Cardiac muscle cell (in vitro differentiated cells and primary cell): ENCODE data around the gene LRRC45. TPM values are rescaled to one million over a fixed set of nuclear protein-coding genes. Genes with fewer than 3 reads are reported as not detected.

Source experiments
- DNase-seq, 2 donors: peaks; one replicate each; pipeline versions ENCODE4 v3.0.0 to v3.0.0-alpha.2; 2010 to 2017; ENCODE audit warnings: low read depth in 1 of 2, low spot score in 1 of 2
- H3K27ac ChIP-seq: fragments of 200-600 bp; sonication (generic); 2 replicates; pipeline ENCODE4 v1.5.1; 2016
- H3K27me3 ChIP-seq: fragments of 200-600 bp; sonication (generic); 2 replicates; pipeline ENCODE4 v1.6.0; 2016; ENCODE audit warnings: control low read depth
- H3K36me3 ChIP-seq: fragments of 200-600 bp; sonication (generic); 2 replicates; pipeline ENCODE4 v1.5.1; 2016; ENCODE audit warnings: control low read depth
- H3K4me1 ChIP-seq: fragments of 200-600 bp; sonication (generic); 2 replicates; pipeline ENCODE4 v1.8.1; 2017; ENCODE audit warnings: low read depth, mild to moderate bottlenecking, mixed run types
- H3K4me3 ChIP-seq: fragments of 200-600 bp; sonication (generic); 2 replicates; pipeline ENCODE4 v1.5.1; 2016; ENCODE audit warnings: mild to moderate bottlenecking
- H3K9me3 ChIP-seq: fragments of 200-600 bp; sonication (generic); 2 replicates; pipeline ENCODE4 v1.5.1; 2017; ENCODE audit warnings: low read depth, mild to moderate bottlenecking, control low read depth
- polyA plus RNA-seq: library from polyadenylated mRNA; unstranded; fragments of >200 nt; fragmentation: Nextera tagmentation; extraction: Ambion mirVana; gene quantifications from 2 replicates; pipeline ENCODE4 v1.2.1, GENCODE V29; 2016
- total RNA-seq: library from RNA; depleted of rRNA; stranded (reverse); fragments of >200 nt; gene quantifications from 2 replicates; pipeline ENCODE4 v1.2.3, GENCODE V29; 2016
- TF ChIP-seq, protein P1 (sequence below): IDR thresholded peaks from 2 replicates; pipeline ENCODE4 v1.5.1; 2012; ENCODE audit warnings: low read depth, mild to moderate bottlenecking, low read length

Gene LRRC45
- total and polyA plus RNA-seq, 2 experiments from 2014 or later = 31.8 to 36.5 TPM

- peaks cover under 1% of the 10 kb centered on the region for H3K36me3 ChIP-seq
- H3K4me1 ChIP-seq = no peaks in the 10 kb centered on the region
- H3K4me3 ChIP-seq = no peak overlapping the region
- H3K27ac ChIP-seq = no peak overlapping the region
- DNase-seq = no peak
- TF ChIP-seq, protein P1, sequence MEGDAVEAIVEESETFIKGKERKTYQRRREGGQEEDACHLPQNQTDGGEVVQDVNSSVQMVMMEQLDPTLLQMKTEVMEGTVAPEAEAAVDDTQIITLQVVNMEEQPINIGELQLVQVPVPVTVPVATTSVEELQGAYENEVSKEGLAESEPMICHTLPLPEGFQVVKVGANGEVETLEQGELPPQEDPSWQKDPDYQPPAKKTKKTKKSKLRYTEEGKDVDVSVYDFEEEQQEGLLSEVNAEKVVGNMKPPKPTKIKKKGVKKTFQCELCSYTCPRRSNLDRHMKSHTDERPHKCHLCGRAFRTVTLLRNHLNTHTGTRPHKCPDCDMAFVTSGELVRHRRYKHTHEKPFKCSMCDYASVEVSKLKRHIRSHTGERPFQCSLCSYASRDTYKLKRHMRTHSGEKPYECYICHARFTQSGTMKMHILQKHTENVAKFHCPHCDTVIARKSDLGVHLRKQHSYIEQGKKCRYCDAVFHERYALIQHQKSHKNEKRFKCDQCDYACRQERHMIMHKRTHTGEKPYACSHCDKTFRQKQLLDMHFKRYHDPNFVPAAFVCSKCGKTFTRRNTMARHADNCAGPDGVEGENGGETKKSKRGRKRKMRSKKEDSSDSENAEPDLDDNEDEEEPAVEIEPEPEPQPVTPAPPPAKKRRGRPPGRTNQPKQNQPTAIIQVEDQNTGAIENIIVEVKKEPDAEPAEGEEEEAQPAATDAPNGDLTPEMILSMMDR = no peak
- H3K27me3 ChIP-seq = no peaks in the 10 kb centered on the region
- H3K9me3 ChIP-seq = no peaks in the 10 kb centered on the region
Observed at GRCh38 chr17:82072827-82073226, 49.7 kb downstream of the LRRC45 start.

GRCh38 chr17:82073446-82073845 lies 50.3 kb downstream of the LRRC45 start:
- no peaks in the 10 kb centered on the region for H3K4me1 ChIP-seq
- no peak overlapping the region for H3K4me3 ChIP-seq
- no peaks in the 10 kb centered on the region for H3K27me3 ChIP-seq
- H3K9me3 ChIP-seq = no peaks in the 10 kb centered on the region
- no peak for DNase-seq
- TF ChIP-seq, protein P1 = no peak
- no peak overlapping the region for H3K27ac ChIP-seq
- H3K36me3 ChIP-seq = peaks cover 3% of the 10 kb centered on the region

GRCh38 chr17:82076018-82076784 lies 53.1 kb downstream of the LRRC45 start:
- Histone ChIP-seq H3K27ac (no peak overlapping the region), H3K27me3 (no peaks in the 10 kb centered on the region), H3K4me1 (no peaks in the 10 kb centered on the region), H3K4me3 (no peak overlapping the region), H3K36me3 (peaks cover 22% of the 10 kb centered on the region), H3K9me3 (no peaks in the 10 kb centered on the region)
- TF ChIP-seq, protein P1 = no peak
- DNase-seq = peak in 1 of 2 donors; percentile 8

- DNase-seq = no peak
- Histone ChIP-seq H3K27me3 (no peaks in the 10 kb centered on the region), H3K36me3 (peaks cover 27% of the 10 kb centered on the region), H3K4me3 (no peak overlapping the region), H3K9me3 (no peaks in the 10 kb centered on the region), H3K4me1 (no peaks in the 10 kb centered on the region), H3K27ac (peak overlapping the region; percentile 51)
- TF ChIP-seq, protein P1 = no peak
Observed at GRCh38 chr17:82076785-82077591, 53.9 kb downstream of the LRRC45 start.

DNA sequence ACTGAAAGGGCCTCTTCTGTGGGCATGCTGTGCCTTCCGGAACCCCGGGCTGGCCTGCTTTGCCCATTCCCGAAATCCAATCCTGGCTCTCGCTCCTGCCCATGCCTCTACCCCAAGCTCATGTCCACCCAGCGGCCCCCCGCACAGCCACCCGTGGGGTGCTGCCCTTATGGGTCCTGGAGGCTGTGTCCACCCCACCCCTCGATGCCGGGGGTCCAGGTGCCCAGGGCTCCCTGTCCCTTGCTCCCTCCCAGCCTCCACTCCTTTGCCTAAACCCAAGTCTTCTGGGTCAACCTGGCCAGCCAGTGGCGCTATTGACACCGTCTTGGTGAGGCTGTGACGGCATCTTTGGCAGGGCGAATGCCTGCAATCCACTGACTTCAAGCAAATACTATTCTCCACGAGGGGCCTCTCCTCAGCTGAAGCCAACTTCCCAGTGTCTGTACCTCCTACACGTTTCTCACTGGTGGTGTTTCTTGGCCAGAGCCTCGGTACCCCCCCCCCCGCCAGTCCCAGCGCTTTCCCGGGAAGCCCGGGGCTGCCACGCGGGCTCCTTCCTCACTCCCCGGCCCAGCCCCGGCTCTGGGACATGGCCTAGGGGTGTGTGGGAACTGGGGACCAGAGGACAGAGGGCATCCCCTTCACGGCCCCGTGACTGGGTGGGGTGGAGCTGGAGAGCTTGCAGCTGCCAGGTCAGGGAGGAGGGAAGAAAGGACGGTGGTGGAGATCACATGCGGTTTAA lies 54.7 kb downstream of the LRRC45 start:
- Histone ChIP-seq H3K36me3 (peaks cover 30% of the 10 kb centered on the region), H3K9me3 (no peaks in the 10 kb centered on the region), H3K4me3 (no peak overlapping the region), H3K27ac (peak overlapping the region; percentile 51), H3K4me1 (no peaks in the 10 kb centered on the region), H3K27me3 (no peaks in the 10 kb centered on the region)
- DNase-seq = peak in 1 of 2 donors; percentile 20
- TF ChIP-seq, protein P1 = no peak
